ENCODE data around the gene FOXN1. TPM values are rescaled to one million over a fixed set of nuclear protein-coding genes. Genes with fewer than 3 reads are reported as not detected.

Gene FOXN1
- total and polyA plus RNA-seq, 10 of the 15 experiments (the other 5 are each of a cell fraction or from before 2014, with no cell fraction given) = not detected

DNA sequence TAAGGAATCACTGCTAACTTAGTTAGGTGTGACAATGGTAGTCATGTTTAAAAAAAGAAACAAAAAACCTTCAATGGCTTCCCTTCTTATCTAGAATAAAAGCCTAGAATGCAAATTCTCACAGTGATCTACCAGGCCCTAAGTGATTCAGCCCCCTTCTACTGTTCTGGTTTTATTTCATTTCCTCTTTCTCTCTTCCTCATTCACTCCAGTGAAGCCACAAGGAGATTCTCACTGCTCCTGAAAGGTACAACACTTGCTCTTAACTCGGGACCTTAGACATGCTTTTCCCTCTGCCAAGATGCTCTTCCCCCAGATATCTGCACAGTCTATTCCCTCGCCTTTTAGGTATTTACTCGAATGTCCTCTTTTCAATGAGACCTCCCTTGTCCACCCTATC lies 61.5 kb downstream of the FOXN1 start (continued):
- TF ChIP-seq, protein P1, sequence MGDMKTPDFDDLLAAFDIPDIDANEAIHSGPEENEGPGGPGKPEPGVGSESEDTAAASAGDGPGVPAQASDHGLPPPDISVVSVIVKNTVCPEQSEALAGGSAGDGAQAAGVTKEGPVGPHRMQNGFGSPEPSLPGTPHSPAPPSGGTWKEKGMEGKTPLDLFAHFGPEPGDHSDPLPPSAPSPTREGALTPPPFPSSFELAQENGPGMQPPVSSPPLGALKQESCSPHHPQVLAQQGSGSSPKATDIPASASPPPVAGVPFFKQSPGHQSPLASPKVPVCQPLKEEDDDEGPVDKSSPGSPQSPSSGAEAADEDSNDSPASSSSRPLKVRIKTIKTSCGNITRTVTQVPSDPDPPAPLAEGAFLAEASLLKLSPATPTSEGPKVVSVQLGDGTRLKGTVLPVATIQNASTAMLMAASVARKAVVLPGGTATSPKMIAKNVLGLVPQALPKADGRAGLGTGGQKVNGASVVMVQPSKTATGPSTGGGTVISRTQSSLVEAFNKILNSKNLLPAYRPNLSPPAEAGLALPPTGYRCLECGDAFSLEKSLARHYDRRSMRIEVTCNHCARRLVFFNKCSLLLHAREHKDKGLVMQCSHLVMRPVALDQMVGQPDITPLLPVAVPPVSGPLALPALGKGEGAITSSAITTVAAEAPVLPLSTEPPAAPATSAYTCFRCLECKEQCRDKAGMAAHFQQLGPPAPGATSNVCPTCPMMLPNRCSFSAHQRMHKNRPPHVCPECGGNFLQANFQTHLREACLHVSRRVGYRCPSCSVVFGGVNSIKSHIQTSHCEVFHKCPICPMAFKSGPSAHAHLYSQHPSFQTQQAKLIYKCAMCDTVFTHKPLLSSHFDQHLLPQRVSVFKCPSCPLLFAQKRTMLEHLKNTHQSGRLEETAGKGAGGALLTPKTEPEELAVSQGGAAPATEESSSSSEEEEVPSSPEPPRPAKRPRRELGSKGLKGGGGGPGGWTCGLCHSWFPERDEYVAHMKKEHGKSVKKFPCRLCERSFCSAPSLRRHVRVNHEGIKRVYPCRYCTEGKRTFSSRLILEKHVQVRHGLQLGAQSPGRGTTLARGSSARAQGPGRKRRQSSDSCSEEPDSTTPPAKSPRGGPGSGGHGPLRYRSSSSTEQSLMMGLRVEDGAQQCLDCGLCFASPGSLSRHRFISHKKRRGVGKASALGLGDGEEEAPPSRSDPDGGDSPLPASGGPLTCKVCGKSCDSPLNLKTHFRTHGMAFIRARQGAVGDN (IDR thresholded peaks at IDR 0.05) = no peak
- 0 out of 3 replicates have a peak, but pooled peaks have one; percentile 40 for TF ChIP-seq POU2F2 (IDR thresholded peaks at IDR 0.05; ENCODE audit: borderline replicate concordance, low read depth, low read length)
- TF ChIP-seq MTA2 (IDR thresholded peaks at IDR 0.05; ENCODE audit: low read depth) = 0 out of 2 replicates have a peak, but pooled peaks have one; percentile 23
- peak; percentile 87 for TF ChIP-seq RUNX3 (IDR thresholded peaks at IDR 0.05; ENCODE audit: low read length)
- TF ChIP-seq, protein P2, sequence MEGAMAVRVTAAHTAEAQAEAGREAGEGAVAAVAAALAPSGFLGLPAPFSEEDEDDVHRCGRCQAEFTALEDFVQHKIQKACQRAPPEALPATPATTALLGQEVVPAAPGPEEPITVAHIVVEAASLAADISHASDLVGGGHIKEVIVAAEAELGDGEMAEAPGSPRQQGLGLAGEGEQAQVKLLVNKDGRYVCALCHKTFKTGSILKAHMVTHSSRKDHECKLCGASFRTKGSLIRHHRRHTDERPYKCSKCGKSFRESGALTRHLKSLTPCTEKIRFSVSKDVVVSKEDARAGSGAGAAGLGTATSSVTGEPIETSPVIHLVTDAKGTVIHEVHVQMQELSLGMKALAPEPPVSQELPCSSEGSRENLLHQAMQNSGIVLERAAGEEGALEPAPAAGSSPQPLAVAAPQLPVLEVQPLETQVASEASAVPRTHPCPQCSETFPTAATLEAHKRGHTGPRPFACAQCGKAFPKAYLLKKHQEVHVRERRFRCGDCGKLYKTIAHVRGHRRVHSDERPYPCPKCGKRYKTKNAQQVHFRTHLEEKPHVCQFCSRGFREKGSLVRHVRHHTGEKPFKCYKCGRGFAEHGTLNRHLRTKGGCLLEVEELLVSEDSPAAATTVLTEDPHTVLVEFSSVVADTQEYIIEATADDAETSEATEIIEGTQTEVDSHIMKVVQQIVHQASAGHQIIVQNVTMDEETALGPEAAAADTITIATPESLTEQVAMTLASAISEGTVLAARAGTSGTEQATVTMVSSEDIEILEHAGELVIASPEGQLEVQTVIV (IDR thresholded peaks at IDR 0.05; ENCODE audit: borderline replicate concordance, partially characterized antibody) = no peak
- TF ChIP-seq POLR2A (IDR thresholded peaks at IDR 0.05; ENCODE audit: low read depth, low read length) = no peak
- peak; percentile 80 for TF ChIP-seq EED (IDR thresholded peaks at IDR 0.05; ENCODE audit: low read depth)
- 0 out of 2 replicates have a peak, but pooled peaks have one; percentile 56 for TF ChIP-seq SMARCA5 (IDR thresholded peaks at IDR 0.05)
- TF ChIP-seq IRF4 (IDR thresholded peaks at IDR 0.05; ENCODE audit: low read depth, low read length) = peak; percentile 59; the same call in 1 of the 2 replicates
- TF ChIP-seq, protein P3, sequence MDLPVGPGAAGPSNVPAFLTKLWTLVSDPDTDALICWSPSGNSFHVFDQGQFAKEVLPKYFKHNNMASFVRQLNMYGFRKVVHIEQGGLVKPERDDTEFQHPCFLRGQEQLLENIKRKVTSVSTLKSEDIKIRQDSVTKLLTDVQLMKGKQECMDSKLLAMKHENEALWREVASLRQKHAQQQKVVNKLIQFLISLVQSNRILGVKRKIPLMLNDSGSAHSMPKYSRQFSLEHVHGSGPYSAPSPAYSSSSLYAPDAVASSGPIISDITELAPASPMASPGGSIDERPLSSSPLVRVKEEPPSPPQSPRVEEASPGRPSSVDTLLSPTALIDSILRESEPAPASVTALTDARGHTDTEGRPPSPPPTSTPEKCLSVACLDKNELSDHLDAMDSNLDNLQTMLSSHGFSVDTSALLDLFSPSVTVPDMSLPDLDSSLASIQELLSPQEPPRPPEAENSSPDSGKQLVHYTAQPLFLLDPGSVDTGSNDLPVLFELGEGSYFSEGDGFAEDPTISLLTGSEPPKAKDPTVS (IDR thresholded peaks at IDR 0.05; ENCODE audit: low read depth, low read length) = no peak
- TF ChIP-seq, protein P4, sequence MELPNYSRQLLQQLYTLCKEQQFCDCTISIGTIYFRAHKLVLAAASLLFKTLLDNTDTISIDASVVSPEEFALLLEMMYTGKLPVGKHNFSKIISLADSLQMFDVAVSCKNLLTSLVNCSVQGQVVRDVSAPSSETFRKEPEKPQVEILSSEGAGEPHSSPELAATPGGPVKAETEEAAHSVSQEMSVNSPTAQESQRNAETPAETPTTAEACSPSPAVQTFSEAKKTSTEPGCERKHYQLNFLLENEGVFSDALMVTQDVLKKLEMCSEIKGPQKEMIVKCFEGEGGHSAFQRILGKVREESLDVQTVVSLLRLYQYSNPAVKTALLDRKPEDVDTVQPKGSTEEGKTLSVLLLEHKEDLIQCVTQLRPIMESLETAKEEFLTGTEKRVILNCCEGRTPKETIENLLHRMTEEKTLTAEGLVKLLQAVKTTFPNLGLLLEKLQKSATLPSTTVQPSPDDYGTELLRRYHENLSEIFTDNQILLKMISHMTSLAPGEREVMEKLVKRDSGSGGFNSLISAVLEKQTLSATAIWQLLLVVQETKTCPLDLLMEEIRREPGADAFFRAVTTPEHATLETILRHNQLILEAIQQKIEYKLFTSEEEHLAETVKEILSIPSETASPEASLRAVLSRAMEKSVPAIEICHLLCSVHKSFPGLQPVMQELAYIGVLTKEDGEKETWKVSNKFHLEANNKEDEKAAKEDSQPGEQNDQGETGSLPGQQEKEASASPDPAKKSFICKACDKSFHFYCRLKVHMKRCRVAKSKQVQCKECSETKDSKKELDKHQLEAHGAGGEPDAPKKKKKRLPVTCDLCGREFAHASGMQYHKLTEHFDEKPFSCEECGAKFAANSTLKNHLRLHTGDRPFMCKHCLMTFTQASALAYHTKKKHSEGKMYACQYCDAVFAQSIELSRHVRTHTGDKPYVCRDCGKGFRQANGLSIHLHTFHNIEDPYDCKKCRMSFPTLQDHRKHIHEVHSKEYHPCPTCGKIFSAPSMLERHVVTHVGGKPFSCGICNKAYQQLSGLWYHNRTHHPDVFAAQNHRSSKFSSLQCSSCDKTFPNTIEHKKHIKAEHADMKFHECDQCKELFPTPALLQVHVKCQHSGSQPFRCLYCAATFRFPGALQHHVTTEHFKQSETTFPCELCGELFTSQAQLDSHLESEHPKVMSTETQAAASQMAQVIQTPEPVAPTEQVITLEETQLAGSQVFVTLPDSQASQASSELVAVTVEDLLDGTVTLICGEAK (IDR thresholded peaks at IDR 0.05; ENCODE audit: borderline replicate concordance) = no peak
- TF ChIP-seq BHLHE40 (IDR thresholded peaks at IDR 0.05; ENCODE audit: borderline replicate concordance in 1 of 2, low read depth in 2 of 2, low read length in 1 of 2) = no peak
- TF ChIP-seq YY1 (IDR thresholded peaks at IDR 0.05; ENCODE audit: low read depth, low read length) = 0 out of 2 replicates have a peak, but pooled peaks have one; percentile 28
- TF ChIP-seq, protein P5, sequence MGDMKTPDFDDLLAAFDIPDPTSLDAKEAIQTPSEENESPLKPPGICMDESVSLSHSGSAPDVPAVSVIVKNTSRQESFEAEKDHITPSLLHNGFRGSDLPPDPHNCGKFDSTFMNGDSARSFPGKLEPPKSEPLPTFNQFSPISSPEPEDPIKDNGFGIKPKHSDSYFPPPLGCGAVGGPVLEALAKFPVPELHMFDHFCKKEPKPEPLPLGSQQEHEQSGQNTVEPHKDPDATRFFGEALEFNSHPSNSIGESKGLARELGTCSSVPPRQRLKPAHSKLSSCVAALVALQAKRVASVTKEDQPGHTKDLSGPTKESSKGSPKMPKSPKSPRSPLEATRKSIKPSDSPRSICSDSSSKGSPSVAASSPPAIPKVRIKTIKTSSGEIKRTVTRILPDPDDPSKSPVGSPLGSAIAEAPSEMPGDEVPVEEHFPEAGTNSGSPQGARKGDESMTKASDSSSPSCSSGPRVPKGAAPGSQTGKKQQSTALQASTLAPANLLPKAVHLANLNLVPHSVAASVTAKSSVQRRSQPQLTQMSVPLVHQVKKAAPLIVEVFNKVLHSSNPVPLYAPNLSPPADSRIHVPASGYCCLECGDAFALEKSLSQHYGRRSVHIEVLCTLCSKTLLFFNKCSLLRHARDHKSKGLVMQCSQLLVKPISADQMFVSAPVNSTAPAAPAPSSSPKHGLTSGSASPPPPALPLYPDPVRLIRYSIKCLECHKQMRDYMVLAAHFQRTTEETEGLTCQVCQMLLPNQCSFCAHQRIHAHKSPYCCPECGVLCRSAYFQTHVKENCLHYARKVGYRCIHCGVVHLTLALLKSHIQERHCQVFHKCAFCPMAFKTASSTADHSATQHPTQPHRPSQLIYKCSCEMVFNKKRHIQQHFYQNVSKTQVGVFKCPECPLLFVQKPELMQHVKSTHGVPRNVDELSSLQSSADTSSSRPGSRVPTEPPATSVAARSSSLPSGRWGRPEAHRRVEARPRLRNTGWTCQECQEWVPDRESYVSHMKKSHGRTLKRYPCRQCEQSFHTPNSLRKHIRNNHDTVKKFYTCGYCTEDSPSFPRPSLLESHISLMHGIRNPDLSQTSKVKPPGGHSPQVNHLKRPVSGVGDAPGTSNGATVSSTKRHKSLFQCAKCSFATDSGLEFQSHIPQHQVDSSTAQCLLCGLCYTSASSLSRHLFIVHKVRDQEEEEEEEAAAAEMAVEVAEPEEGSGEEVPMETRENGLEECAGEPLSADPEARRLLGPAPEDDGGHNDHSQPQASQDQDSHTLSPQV (IDR thresholded peaks at IDR 0.05) = no peak

All from GM12878 (cell line).